Esophagus (tissue), 2 donors: ENCODE measurements around the gene OR4F15. TPM values are rescaled to one million over a fixed set of nuclear protein-coding genes. Genes with fewer than 3 reads are reported as not detected.
"Not testable (repeated sequence)": the region's sequence is repeated elsewhere in the genome, so short reads cannot be mapped to it uniquely, and the experiment has no call there.

Experiments used
- H3K27ac ChIP-seq, 2 donors: one replicate each; pipeline ENCODE4 v1.5.1; 2013; ENCODE audit warnings: low read depth in 2 of 2, mild to moderate bottlenecking in 2 of 2, inconsistent platforms in 1 of 2, low read length in 1 of 2, moderate library complexity in 1 of 2
- H3K27me3 ChIP-seq, 2 donors: one replicate each; pipeline ENCODE4 v1.6.1; 2013; ENCODE audit warnings: low read length in 2 of 2, control low read depth in 1 of 2, mild to moderate bottlenecking in 1 of 2; ENCODE audit not compliant: insufficient read depth in 2 of 2, control insufficient read depth in 1 of 2
- H3K36me3 ChIP-seq, 2 donors: one replicate each; pipeline ENCODE4 v1.6.1; 2013; ENCODE audit warnings: low read length in 1 of 2; ENCODE audit not compliant: control insufficient read depth in 2 of 2, insufficient read depth in 2 of 2
- H3K4me1 ChIP-seq, 2 donors: one replicate each; pipeline ENCODE4 v1.6.1; 2013; ENCODE audit warnings: low read length in 1 of 2; ENCODE audit not compliant: control insufficient read depth in 2 of 2, insufficient read depth in 2 of 2
- H3K4me3 ChIP-seq, 2 donors: one replicate each; pipeline ENCODE4 v1.5.1; 2013; ENCODE audit warnings: low read length in 2 of 2, mild to moderate bottlenecking in 2 of 2, low read depth in 1 of 2, moderate library complexity in 1 of 2
- H3K9me3 ChIP-seq, 2 donors: one replicate each; pipeline ENCODE4 v1.6.1; 2013; ENCODE audit warnings: mild to moderate bottlenecking in 2 of 2, low read depth in 1 of 2, low read length in 1 of 2, moderate library complexity in 1 of 2; ENCODE audit not compliant: control insufficient read depth in 2 of 2, insufficient read depth in 1 of 2
- WGBS, 2 donors: extraction: QIAGEN DNeasy Blood & Tissue Kit; methylation state at CpG; one replicate each; pipeline ENCODE4 v1.1.7; 2013; 5-methylcytosine and 5-hydroxymethylcytosine counted together
- polyA plus RNA-seq, 2 donors: library from polyadenylated mRNA; stranded (reverse); fragments of 200-250 nt; gene quantifications; one replicate each; pipeline ENCODE4 v1.2.3, GENCODE V29; 2013
- donor health status: healthy with polysubstance abuse.
- donor health status: Bipolar disorder and iron deficiency.

Gene OR4F15, protein sequence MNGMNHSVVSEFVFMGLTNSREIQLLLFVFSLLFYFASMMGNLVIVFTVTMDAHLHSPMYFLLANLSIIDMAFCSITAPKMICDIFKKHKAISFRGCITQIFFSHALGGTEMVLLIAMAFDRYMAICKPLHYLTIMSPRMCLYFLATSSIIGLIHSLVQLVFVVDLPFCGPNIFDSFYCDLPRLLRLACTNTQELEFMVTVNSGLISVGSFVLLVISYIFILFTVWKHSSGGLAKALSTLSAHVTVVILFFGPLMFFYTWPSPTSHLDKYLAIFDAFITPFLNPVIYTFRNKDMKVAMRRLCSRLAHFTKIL
- not detected for polyA plus RNA-seq

DNA sequence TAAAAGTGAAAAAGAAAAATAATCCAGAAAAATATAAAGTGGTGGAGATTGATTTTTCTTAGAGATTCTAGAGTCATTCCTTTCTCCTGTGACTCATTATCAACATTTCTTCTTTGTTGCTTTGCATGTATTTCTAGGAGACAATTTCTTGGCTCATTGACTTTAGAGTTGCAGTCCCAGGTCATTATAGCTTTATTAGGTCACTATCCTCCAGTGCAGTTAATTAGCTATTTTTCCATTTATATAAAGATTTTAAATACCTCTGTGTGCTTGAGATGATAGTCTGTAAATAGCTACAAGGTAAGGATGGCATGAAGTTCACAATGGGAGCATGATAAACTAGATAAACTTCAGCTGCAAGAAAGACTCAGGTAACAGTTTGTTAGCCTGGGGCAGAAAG is at the start of gene OR4F15:
Gene OR4F15, plus strand, starts transcription at position 301 of the 400 bp plus-strand sequence. CDS start 5,985 bp downstream, outside the sequence.
- no peaks in the 10 kb centered on the region for H3K9me3 ChIP-seq
- no peak within 1 kb of the TSS for H3K27ac ChIP-seq
- H3K4me3 ChIP-seq = no peak within 1 kb of the TSS
- no peaks in the 10 kb centered on the region for H3K36me3 ChIP-seq
- H3K4me1 ChIP-seq = no peaks in the 10 kb centered on the region
- no peaks in the 10 kb centered on the region for H3K27me3 ChIP-seq

DNA sequence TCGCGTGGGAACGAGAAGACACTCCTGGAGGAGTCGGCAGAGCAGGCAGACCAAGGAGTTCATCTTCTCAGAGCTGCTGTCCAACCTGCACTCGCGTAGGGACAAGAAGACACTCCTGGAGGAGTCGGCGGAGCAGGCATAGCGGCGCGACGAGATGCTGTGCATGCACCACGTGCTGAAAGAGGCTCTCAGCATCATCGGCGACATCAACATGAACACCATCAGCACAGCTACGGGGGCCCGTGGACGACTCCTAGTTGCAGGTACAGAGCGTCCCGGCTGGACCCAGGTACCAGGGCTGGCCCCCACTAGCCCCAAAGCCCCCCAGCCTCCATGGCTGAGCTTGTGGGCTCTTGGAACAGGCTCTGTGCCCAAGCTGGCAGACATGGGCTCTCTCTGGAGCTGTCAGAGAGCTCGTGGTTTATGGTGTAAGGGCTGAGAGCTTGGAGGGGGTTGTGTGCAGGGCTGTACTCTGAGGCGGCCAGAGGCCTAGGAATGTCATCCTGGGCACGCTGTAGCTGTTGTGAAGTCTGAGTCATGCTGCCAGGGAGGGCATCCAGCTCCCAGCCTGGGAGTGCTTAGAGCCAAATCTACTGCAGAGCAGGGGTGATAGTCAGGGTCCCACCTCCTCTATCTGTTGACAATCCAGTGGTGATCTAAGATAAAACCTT is 47.2 kb upstream of the OR4F15 start:
- not testable (repeated sequence) for H3K27me3 ChIP-seq, H3K4me3 ChIP-seq, H3K4me1 ChIP-seq, H3K9me3 ChIP-seq, H3K27ac ChIP-seq, H3K36me3 ChIP-seq
- 89 to 91% methylated on average over 21 to 22 of the region's 23 CpGs for WGBS, 2 donors

DNA sequence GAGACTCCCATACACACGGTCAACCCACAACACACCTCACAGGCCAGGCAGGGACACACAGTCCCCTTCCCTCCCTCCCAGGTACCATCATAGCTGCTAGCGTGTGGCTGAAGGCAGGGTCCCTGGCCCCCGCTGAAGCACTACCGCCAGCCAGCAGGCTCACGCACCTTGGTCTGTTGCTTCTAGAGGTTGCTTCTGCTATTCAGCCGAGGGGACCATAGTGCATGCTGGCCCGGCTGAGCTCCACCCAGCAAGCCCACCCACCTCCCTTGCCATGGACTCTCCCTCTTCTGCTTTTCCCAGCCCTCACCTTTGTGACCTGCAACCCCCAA is 46.7 kb upstream of the OR4F15 start:
- not testable (repeated sequence) for H3K27me3 ChIP-seq, H3K9me3 ChIP-seq, H3K4me1 ChIP-seq, H3K36me3 ChIP-seq, H3K4me3 ChIP-seq, H3K27ac ChIP-seq
- 89 to 92% methylated on average over 7 of the region's 7 CpGs for WGBS, 2 donors

DNA sequence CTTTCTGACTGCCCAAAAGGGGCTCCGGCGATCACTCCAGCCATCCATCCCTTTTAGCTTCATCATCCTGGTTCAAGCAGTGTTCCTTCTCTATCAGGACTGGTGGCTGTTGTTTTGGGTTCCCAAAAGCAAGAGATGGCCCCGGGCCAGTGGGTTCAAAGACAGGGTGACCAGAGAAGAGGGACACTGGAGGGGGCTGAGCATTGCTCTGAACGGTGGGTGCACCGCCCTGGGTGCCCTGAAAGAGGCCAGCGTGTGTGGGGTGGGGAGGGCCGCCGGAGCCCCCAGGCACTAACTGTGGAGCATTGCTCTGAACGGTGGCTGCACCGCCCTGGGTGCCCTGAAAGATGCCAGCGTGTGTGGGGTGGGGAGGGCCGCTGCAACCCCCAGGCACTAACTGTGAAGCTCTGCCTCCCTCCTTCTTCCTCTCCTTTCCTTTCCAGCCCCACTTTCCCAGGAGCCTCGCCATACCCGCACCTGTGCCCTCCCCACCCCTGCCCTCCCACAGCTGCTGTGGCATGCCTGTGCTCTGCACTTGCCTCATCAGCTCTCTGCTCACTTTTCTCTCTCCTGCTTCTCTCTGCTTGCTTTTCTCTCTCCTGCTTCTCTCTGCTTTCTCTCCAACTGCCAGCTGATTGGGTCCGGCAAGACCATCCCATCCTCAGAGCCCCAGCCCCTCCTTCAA is 46.1 kb upstream of the OR4F15 start:
- H3K9me3 ChIP-seq = peaks cover 0 to 4% of the 10 kb centered on the region in 2 donors
- H3K27ac ChIP-seq = no peak overlapping the region
- H3K4me1 ChIP-seq = no peaks in the 10 kb centered on the region
- no peaks in the 10 kb centered on the region for H3K27me3 ChIP-seq
- 89 to 90% methylated on average over 12 to 15 of the region's 15 CpGs for WGBS, 2 donors
- no peaks in the 10 kb centered on the region for H3K36me3 ChIP-seq
- no peak overlapping the region for H3K4me3 ChIP-seq

DNA sequence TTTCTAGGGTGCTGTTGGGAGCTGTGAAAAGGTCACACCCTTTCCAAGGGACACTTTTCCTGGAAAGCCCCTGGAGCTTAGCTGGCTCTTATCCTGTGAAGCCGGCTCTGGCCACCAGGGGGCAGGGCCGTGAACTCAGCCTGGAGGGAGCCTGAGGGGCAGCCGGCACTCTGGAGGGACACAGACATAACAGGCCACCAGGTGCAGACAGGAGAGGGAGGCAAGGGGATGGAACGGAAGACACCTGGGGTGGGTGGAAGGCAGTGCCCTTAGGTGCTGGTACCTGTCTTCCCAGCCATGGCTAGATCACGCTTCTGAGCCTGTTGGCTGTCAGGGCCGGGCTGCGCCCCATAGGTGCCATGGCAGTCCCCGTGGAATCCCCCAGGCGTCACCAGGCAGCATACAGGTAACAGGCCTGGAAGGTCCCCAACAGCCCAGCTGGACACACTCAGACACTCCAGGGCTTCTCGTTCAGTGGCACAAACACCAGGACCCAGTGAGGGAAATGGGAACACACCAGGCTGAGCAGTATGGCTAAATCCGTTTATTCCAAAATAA is 44.8 kb upstream of the OR4F15 start:
- H3K9me3 ChIP-seq, H3K4me3 ChIP-seq, H3K27ac ChIP-seq, H3K4me1 ChIP-seq, H3K27me3 ChIP-seq, H3K36me3 ChIP-seq: not testable (repeated sequence)
- WGBS, 2 donors = 85% methylated on average over 5 to 8 of the region's 11 CpGs

DNA sequence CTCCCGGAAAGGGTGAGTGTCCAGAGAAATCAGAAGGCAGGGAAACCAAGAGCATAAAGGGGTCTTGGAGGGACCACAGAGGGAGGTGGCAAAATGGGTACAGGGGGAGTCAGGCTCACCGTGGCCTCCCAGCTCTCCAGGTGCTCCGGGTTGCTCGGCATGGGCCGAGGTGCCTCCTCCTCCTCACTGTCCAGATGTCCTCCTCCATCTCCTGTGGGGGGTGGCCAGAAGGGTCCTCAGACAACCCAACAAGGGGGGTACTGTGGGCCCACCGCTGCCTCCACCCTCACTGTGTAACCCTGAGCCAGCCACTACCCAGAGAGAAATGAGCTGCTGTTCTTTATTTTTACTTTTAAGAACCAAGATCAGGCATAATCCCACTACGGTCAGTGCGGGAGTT is 39.1 kb upstream of the OR4F15 start:
- no peaks in the 10 kb centered on the region for H3K36me3 ChIP-seq
- H3K27me3 ChIP-seq = no peaks in the 10 kb centered on the region
- no peak overlapping the region for H3K4me3 ChIP-seq
- 92 to 97% methylated on average over 8 of the region's 8 CpGs for WGBS, 2 donors
- no peaks in the 10 kb centered on the region for H3K4me1 ChIP-seq
- no peaks in the 10 kb centered on the region for H3K9me3 ChIP-seq
- no peak overlapping the region for H3K27ac ChIP-seq

DNA sequence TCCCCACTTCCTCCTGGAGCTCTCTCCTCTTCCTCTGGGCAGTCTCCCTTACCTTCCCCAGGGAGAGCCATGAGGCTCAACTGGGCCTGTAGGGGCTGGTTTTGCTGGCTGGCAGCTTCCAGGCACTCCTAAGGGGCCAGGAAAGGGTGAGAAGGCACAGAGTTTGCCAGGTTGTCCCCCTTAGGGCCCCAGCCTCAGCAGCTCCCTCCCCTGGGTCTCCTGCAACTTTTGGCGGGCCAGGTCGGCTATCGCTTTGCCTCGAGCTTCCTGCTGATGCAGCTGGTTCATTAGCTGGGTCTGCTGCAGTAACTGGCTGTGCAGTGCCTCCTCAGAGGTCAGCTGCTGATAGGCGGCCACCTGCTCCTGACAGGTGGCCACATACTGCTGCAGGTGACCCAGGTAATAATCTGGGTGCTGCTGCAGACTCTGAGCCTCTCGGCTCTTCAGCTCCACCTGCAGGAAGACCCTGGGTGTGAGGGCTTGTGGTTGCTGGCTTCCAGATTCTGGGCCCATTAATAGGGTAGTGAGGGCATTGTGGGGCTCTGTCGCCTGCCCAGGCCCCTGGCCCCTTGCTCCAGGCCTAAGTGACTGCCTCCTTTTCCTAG is 38.4 kb upstream of the OR4F15 start:
- Histone ChIP-seq H3K4me1 (no peaks in the 10 kb centered on the region), H3K27me3 (no peaks in the 10 kb centered on the region), H3K36me3 (no peaks in the 10 kb centered on the region), H3K27ac (no peak overlapping the region), H3K4me3 (no peak overlapping the region), H3K9me3 (no peaks in the 10 kb centered on the region)
- 48 to 71% methylated on average over 7 of the region's 7 CpGs for WGBS, 2 donors

DNA sequence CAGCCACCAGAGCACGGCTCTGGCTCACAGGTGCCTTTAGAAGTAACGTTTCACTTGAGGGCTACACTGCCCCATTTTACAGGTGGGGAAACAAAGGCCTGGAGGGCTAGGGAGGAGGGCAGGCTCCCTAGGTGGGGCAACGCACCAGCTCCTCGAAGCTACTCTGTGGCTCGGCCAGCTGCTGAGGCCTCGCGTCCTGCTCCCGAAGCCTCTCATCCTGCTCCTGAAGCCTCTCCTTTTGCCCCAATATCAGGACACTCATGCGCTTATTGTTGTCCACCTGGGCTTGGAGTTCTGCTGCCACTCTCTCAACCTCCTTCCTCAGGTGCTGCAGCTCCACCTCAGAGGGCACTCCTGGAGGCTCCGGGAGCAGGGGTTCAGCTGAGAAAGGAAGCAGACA is 36.9 kb upstream of the OR4F15 start:
- Histone ChIP-seq H3K4me3 (no peak overlapping the region), H3K27me3 (no peaks in the 10 kb centered on the region), H3K9me3 (no peaks in the 10 kb centered on the region), H3K36me3 (no peaks in the 10 kb centered on the region), H3K27ac (no peak overlapping the region), H3K4me1 (no peaks in the 10 kb centered on the region)
- 91 to 92% methylated on average over 10 of the region's 10 CpGs for WGBS, 2 donors

DNA sequence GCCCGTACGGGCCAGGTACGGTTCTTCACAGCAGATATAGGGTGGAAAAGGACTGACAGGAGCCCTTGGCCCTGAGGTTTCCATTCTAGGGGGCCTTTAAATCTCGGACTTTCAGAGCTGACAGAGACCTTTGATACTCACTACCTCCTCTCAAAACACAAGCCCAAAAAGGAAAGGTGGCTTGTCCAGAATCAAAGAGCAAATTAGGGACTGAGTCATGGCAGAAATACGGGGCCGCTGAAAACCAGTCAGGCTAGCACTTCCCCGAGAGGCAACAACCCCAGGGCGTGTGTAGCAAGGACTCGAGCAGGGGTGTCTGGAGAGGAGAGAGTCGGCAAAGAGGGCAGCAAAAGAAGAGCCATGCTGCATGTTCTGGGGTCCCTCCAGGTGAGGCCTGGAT is 33.4 kb upstream of the OR4F15 start:
- H3K4me1 ChIP-seq, H3K9me3 ChIP-seq, H3K36me3 ChIP-seq, H3K27ac ChIP-seq, H3K27me3 ChIP-seq, H3K4me3 ChIP-seq: not testable (repeated sequence)
- 80 to 82% methylated on average over 10 of the region's 10 CpGs for WGBS, 2 donors
